Smooth muscle cell (in vitro differentiated cells): ENCODE data around the gene RPL7A. TPM values are rescaled to one million over a fixed set of nuclear protein-coding genes. Genes with fewer than 3 reads are reported as not detected.
A peak's percentile ranks its signal among the peaks of the same experiment; 100 is the strongest.
"Not testable (repeated sequence)": the region's sequence is repeated elsewhere in the genome, so short reads cannot be mapped to it uniquely, and the experiment has no call there.

Experiments
- DNase-seq: peaks from one replicate; lab custom pipeline; 2025; ENCODE audit not compliant: unreplicated experiment; lab: John Stamatoyannopoulos, UW
- H2AFZ ChIP-seq: fragments of 200-600 bp; sonication (generic); 2 replicates; pipeline ENCODE4 v1.6.0; 2016; ENCODE audit warnings: antibody characterized with exemption, low read depth, mild to moderate bottlenecking
- H3F3A ChIP-seq: fragments of 200-600 bp; sonication (generic); 2 replicates; pipeline ENCODE4 v1.6.0; 2017; ENCODE audit warnings: antibody characterized with exemption, low read depth
- H3K27ac ChIP-seq: fragments of 200-600 bp; sonication (generic); 2 replicates; pipeline ENCODE4 v1.5.1; 2016; ENCODE audit warnings: low read depth, mild to moderate bottlenecking
- H3K27me3 ChIP-seq: fragments of 200-600 bp; sonication (generic); 2 replicates; pipeline ENCODE4 v1.6.1; 2016; ENCODE audit warnings: low read depth, mild to moderate bottlenecking
- H3K36me3 ChIP-seq: fragments of 200-600 bp; sonication (generic); 2 replicates; pipeline ENCODE4 v1.5.1; 2016; ENCODE audit warnings: low read depth
- H3K4me1 ChIP-seq: fragments of 200-600 bp; sonication (generic); 2 replicates; pipeline ENCODE4 v1.5.1; 2016; ENCODE audit warnings: low read depth
- H3K4me2 ChIP-seq: fragments of 200-600 bp; sonication (generic); 2 replicates; pipeline ENCODE4 v1.6.0; 2016; ENCODE audit warnings: mild to moderate bottlenecking
- H3K4me3 ChIP-seq: fragments of 200-600 bp; sonication (generic); 2 replicates; pipeline ENCODE4 v1.5.1; 2016; ENCODE audit warnings: mild to moderate bottlenecking
- H3K79me2 ChIP-seq: fragments of 200-600 bp; sonication (generic); 2 replicates; pipeline ENCODE4 v1.6.0; 2016; ENCODE audit warnings: low read depth, mild to moderate bottlenecking
- H3K9ac ChIP-seq: fragments of 200-600 bp; sonication (generic); 2 replicates; pipeline ENCODE4 v1.6.0; 2016; ENCODE audit warnings: low read depth
- H3K9me3 ChIP-seq: fragments of 200-600 bp; sonication (generic); replicated peaks from 2 replicates; pipeline ENCODE4 v1.5.1; 2016; ENCODE audit warnings: low read depth
- H4K20me1 ChIP-seq: fragments of 200-600 bp; sonication (generic); 2 replicates; pipeline ENCODE4 v1.6.0; 2016; ENCODE audit warnings: low read depth
- whole genome bisulfite sequencing: methylation state at CpG from one replicate; pipeline ENCODE4 v1.1.7; 2016; ENCODE audit warnings: low lambda C conversion rate; 5-methylcytosine and 5-hydroxymethylcytosine counted together
- polyA plus RNA-seq: library from polyadenylated mRNA; unstranded; fragments of >200 nt; fragmentation: Nextera tagmentation; extraction: Ambion mirVana; gene quantifications from 2 replicates; pipeline ENCODE4 v1.2.1, GENCODE V29; 2016
- total RNA-seq: library from RNA; depleted of rRNA; stranded (reverse); fragments of >200 nt; gene quantifications from 2 replicates; pipeline ENCODE4 v1.2.3, GENCODE V29; 2014
- TF ChIP-seq, protein P1 (sequence below): fragments of 200-600 bp; sonication (generic); IDR thresholded peaks from 2 replicates; pipeline ENCODE4 v1.5.1; 2017; ENCODE audit warnings: borderline replicate concordance, mild to moderate bottlenecking, antibody characterized with exemption; ENCODE audit not compliant: insufficient read depth, poor library complexity, severe bottlenecking

The RPL7A gene
- total and polyA plus RNA-seq, 2 experiments from 2014 or later = 372 to 1,254 TPM

GRCh38 chr9:133375724-133376654 is 28.0 kb downstream of the RPL7A start, which contains the start of the genes STKLD1 and SURF4:
Gene STKLD1, plus strand, starts transcription at chr9:133376366. Its CDS starts 108 bp downstream, at chr9:133376474.
Gene SURF4, minus strand, starts transcription at chr9:133376060. Its CDS starts 91 bp downstream, at chr9:133375969.
- Histone ChIP-seq H3K9me3 (no peaks in the 10 kb centered on the region), H3K9ac (peak within 1 kb of the TSS; percentile 100), H4K20me1 (peaks cover 44% of the 10 kb centered on the region), H3K27ac (peak within 1 kb of the TSS; percentile 98), H3K4me3 (peak within 1 kb of the TSS; percentile 99), H3K27me3 (no peaks in the 10 kb centered on the region), H3K36me3 (no peaks in the 10 kb centered on the region), H3K79me2 (peaks cover 49% of the 10 kb centered on the region), H3K4me2 (peak within 1 kb of the TSS; percentile 90), H3F3A (peaks cover 18% of the 10 kb centered on the region), H3K4me1 (peaks cover 23% of the 10 kb centered on the region), H2AFZ (peak within 1 kb of the TSS; percentile 96)
- 8% methylated on average over 33 of the region's 120 CpGs for WGBS
- TF ChIP-seq, protein P1, sequence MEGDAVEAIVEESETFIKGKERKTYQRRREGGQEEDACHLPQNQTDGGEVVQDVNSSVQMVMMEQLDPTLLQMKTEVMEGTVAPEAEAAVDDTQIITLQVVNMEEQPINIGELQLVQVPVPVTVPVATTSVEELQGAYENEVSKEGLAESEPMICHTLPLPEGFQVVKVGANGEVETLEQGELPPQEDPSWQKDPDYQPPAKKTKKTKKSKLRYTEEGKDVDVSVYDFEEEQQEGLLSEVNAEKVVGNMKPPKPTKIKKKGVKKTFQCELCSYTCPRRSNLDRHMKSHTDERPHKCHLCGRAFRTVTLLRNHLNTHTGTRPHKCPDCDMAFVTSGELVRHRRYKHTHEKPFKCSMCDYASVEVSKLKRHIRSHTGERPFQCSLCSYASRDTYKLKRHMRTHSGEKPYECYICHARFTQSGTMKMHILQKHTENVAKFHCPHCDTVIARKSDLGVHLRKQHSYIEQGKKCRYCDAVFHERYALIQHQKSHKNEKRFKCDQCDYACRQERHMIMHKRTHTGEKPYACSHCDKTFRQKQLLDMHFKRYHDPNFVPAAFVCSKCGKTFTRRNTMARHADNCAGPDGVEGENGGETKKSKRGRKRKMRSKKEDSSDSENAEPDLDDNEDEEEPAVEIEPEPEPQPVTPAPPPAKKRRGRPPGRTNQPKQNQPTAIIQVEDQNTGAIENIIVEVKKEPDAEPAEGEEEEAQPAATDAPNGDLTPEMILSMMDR = no peak
- DNase-seq = peak; percentile 83

- peaks cover 18% of the 10 kb centered on the region for H3F3A ChIP-seq
These were observed 29.3 kb downstream of the RPL7A start for GRCh38 chr9:133377280-133377679.

DNA sequence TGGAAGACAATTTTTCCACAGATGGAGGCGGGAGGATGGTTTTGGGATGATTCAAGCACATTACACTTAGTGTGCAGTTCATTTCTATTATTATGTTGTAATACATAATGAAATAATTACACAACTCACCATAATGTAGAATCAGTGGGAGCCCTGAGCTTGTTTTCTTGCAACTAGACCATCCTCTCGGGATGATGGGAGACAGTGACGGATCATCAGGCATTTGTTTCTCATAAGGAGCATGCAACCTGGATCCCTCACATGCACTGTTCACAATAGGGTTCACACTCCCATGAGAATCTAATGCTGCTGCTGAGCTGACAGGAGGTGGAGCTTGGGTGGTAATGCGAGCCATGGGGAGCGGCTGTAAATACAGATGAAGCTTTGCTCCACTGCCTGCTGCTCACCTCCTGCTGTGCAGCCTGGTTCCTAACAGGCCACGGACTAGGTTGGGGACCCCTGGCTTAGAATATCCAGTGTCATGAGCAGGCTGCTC is 29.8 kb downstream of the RPL7A start:
- no peak for DNase-seq
- Histone ChIP-seq H3K4me2 (no peak overlapping the region), H3K36me3 (no peaks in the 10 kb centered on the region), H3K4me3 (no peak overlapping the region), H3K27ac (no peak overlapping the region), H2AFZ (no peak overlapping the region), H4K20me1 (peaks cover 27% of the 10 kb centered on the region), H3K4me1 (peaks cover 15% of the 10 kb centered on the region), H3K9me3 (no peaks in the 10 kb centered on the region), H3K27me3 (no peaks in the 10 kb centered on the region), H3K79me2 (peaks cover 31% of the 10 kb centered on the region), H3F3A (peaks cover 17% of the 10 kb centered on the region), H3K9ac (no peak overlapping the region)
- 67% methylated on average over 6 of the region's 6 CpGs for WGBS
- TF ChIP-seq, protein P1 = no peak

More at GRCh38 chr9:133377280-133377679, 29.3 kb downstream of the RPL7A start:
- 96% methylated on average over 14 of the region's 14 CpGs for WGBS
- H3K79me2 ChIP-seq = peaks cover 36% of the 10 kb centered on the region
- H4K20me1 ChIP-seq = peaks cover 32% of the 10 kb centered on the region
- H3K4me1 ChIP-seq = peaks cover 15% of the 10 kb centered on the region
- H3K36me3 ChIP-seq, H2AFZ ChIP-seq, H3K9me3 ChIP-seq, DNase-seq, H3K27me3 ChIP-seq, H3K9ac ChIP-seq, H3K4me3 ChIP-seq, H3K27ac ChIP-seq: not testable (repeated sequence)
- H3K4me2 ChIP-seq = peak overlapping the region; percentile 90

GRCh38 chr9:133378408-133378962 is 30.5 kb downstream of the RPL7A start:
- Histone ChIP-seq H3K27me3 (no peaks in the 10 kb centered on the region), H3K79me2 (peaks cover 24% of the 10 kb centered on the region), H3K27ac (no peak overlapping the region), H3K9ac (no peak overlapping the region), H3K4me2 (no peak overlapping the region), H2AFZ (no peak overlapping the region), H3K4me1 (peaks cover 15% of the 10 kb centered on the region), H3F3A (peaks cover 14% of the 10 kb centered on the region), H3K4me3 (no peak overlapping the region), H3K36me3 (no peaks in the 10 kb centered on the region), H4K20me1 (peaks cover 19% of the 10 kb centered on the region), H3K9me3 (no peaks in the 10 kb centered on the region)
- no peak for DNase-seq
- TF ChIP-seq, protein P1 = no peak
- 95% methylated on average over 1 of the region's 1 CpG for WGBS
